HG03354 (cell line): ENCODE measurements around the gene GANC.
"Not testable (repeated sequence)": the region's sequence is repeated elsewhere in the genome, so short reads cannot be mapped to it uniquely, and the experiment has no call there.

Source experiments
- ATAC-seq: cut with Tn5 transposase; IDR thresholded peaks from one replicate; pipeline ENCODE4 v1.9.1; 2021; ENCODE audit warnings: mild to moderate bottlenecking; ENCODE audit not compliant: unreplicated experiment, poor library complexity, severe bottlenecking

Gene GANC

GRCh38 chr15:42279234-42279723, 6.3 kb downstream of the GANC start:
- ATAC-seq = no peak

- no peak for ATAC-seq
Measured at GRCh38 chr15:42282344-42282743, 9.3 kb downstream of the GANC start.

GRCh38 chr15:42282926-42283325, 9.9 kb downstream of the GANC start:
- ATAC-seq = no peak

GRCh38 chr15:42283671-42284070, 10.7 kb downstream of the GANC start:
- ATAC-seq = no peak

GRCh38 chr15:42284551-42284950, 11.6 kb downstream of the GANC start:
- ATAC-seq = no peak

- ATAC-seq = no peak
Measured at GRCh38 chr15:42285034-42285433, 12.0 kb downstream of the GANC start.

GRCh38 chr15:42286445-42287029, 13.5 kb downstream of the GANC start:
- no peak for ATAC-seq

GRCh38 chr15:42287931-42288330, 14.9 kb downstream of the GANC start:
- ATAC-seq = no peak

GRCh38 chr15:42289166-42289565, 16.2 kb downstream of the GANC start:
- ATAC-seq = no peak

- ATAC-seq = not testable (repeated sequence)
Measured at GRCh38 chr15:42301004-42301403, 28.0 kb downstream of the GANC start.

GRCh38 chr15:42306681-42307080, 33.7 kb downstream of the GANC start:
- ATAC-seq = no peak

- no peak for ATAC-seq
Measured at GRCh38 chr15:42313463-42313862, 40.5 kb downstream of the GANC start.

- ATAC-seq = no peak
Measured at GRCh38 chr15:42314818-42315217, 41.8 kb downstream of the GANC start.

- ATAC-seq = no peak
Measured at GRCh38 chr15:42315521-42315920, 42.5 kb downstream of the GANC start.

- not testable (repeated sequence) for ATAC-seq
Measured at GRCh38 chr15:42316282-42316805, 43.3 kb downstream of the GANC start.

- no peak for ATAC-seq
Measured at GRCh38 chr15:42319206-42319605, 46.2 kb downstream of the GANC start.

GRCh38 chr15:42324308-42324707, 51.3 kb downstream of the GANC start:
- ATAC-seq = no peak

GRCh38 chr15:42329161-42329560, 56.2 kb downstream of the GANC start:
- ATAC-seq = no peak

GRCh38 chr15:42329992-42330391, 57.0 kb downstream of the GANC start:
- ATAC-seq = no peak

- no peak for ATAC-seq
Measured at GRCh38 chr15:42331235-42331634, 58.2 kb downstream of the GANC start.

- ATAC-seq = no peak
Measured at GRCh38 chr15:42332331-42332730, 59.3 kb downstream of the GANC start.

- no peak for ATAC-seq
Measured at GRCh38 chr15:42335074-42335473, 62.1 kb downstream of the GANC start.
